ENCODE results near the gene SHMT2. TPM values are rescaled to one million over a fixed set of nuclear protein-coding genes. Genes with fewer than 3 reads are reported as not detected.

SHMT2 gene
- total RNA-seq, 4 donors from 2014 or later: 45.2 to 66.4 (median 55.0) TPM

- TF ChIP-seq CTCF (IDR thresholded peaks at IDR 0.05): no peak
- ATAC-seq (ENCODE audit: low FRiP score) (no peak), DNase-seq (ENCODE audit: low spot score) (no peak)
Measured at GRCh38 chr12:57236925-57237595, 7.5 kb downstream of the SHMT2 start.

- ATAC-seq (ENCODE audit: low FRiP score) (no peak), DNase-seq (ENCODE audit: low spot score) (no peak)
- TF ChIP-seq CTCF (IDR thresholded peaks at IDR 0.05): no peak
Measured at GRCh38 chr12:57237596-57237931, 8.1 kb downstream of the SHMT2 start.

GRCh38 chr12:57237932-57238853, 8.7 kb downstream of the SHMT2 start:
- TF ChIP-seq CTCF (IDR thresholded peaks at IDR 0.05): no peak
- DNase-seq (ENCODE audit: low spot score): no peak
- ATAC-seq (ENCODE audit: low FRiP score): no peak

GRCh38 chr12:57238854-57239554, 9.5 kb downstream of the SHMT2 start:
- ATAC-seq (ENCODE audit: low FRiP score): peak; percentile 87
- TF ChIP-seq CTCF (IDR thresholded peaks at IDR 0.05): peak in 2 of 3 donors; percentile 99 to 100

GRCh38 chr12:57239587-57240065, 10.1 kb downstream of the SHMT2 start:
- ATAC-seq (ENCODE audit: low FRiP score) (no peak), DNase-seq (ENCODE audit: low spot score) (no peak)
- TF ChIP-seq CTCF (IDR thresholded peaks at IDR 0.05): no peak

More at GRCh38 chr12:57238854-57239554, 9.5 kb downstream of the SHMT2 start:
- DNase-seq (ENCODE audit: low spot score): peak; percentile 83

GRCh38 chr12:57240066-57240921, 10.8 kb downstream of the SHMT2 start:
- DNase-seq (ENCODE audit: low spot score): no peak
- no peak for ATAC-seq (ENCODE audit: low FRiP score)
- no peak for TF ChIP-seq CTCF (IDR thresholded peaks at IDR 0.05)
